PC-3 (cell line): ENCODE measurements around the gene C19orf12. TPM values are rescaled to one million over a fixed set of nuclear protein-coding genes. Genes with fewer than 3 reads are reported as not detected.

Source experiments
- ATAC-seq: fragments of 200-7000 bp; cut with Tn5 transposase; 2 replicates; pipeline ENCODE4 v1.9.1; 2020; ENCODE audit warnings: mild to moderate bottlenecking, moderate library complexity
- BruUV-seq: library from RNA; stranded (reverse); fragments of 400-500 nt; replicated peaks from 2 replicates; lab custom pipeline; 2021; lab: Mats Ljungman, UMichigan
- CTCF ChIA-PET: fragments of 300-600 bp; sonication (Branson Sonifier 250); formaldehyde crosslinking; loops from one replicate; lab custom pipeline; 2022; ENCODE audit warnings: antibody characterized with exemption; lab: Charles Lee
- POLR2A ChIA-PET: fragments of 300-600 bp; sonication (Branson Sonifier 250); formaldehyde crosslinking; loops from one replicate; lab custom pipeline; 2022; ENCODE audit warnings: antibody characterized with exemption; ENCODE audit not compliant: unreplicated experiment; lab: Charles Lee
- DNase-seq: peaks from one replicate; pipeline ENCODE4 v3.0.0-alpha.2; 2015
- H2AFZ ChIP-seq: fragments of 300-600 bp; sonication (generic); 2 replicates; pipeline ENCODE4 v1.6.0; 2016; ENCODE audit warnings: antibody characterized with exemption, low read length
- H3F3A ChIP-seq: fragments of 300-600 bp; sonication (generic); one replicate; pipeline ENCODE4 v1.6.0; 2017; ENCODE audit warnings: antibody characterized with exemption, low read length, control low read depth, mild to moderate bottlenecking; ENCODE audit not compliant: unreplicated experiment
- H3K27ac ChIP-seq: fragments of 300-600 bp; sonication (generic); 2 replicates; pipeline ENCODE4 v1.5.1; 2016; ENCODE audit warnings: mild to moderate bottlenecking, low read length
- H3K27me3 ChIP-seq: fragments of 300-600 bp; sonication (generic); 2 replicates; pipeline ENCODE4 v1.6.1; 2016; ENCODE audit warnings: low read length, mixed read lengths
- H3K36me3 ChIP-seq: fragments of 300-600 bp; sonication (generic); 2 replicates; pipeline ENCODE4 v1.6.1; 2016; ENCODE audit warnings: low read depth, mixed run types, low read length, mixed read lengths
- H3K4me1 ChIP-seq: fragments of 300-600 bp; sonication (generic); 2 replicates; pipeline ENCODE4 v1.5.1; 2016; ENCODE audit warnings: low read length; ENCODE audit not compliant: insufficient read depth
- H3K4me2 ChIP-seq: fragments of 300-600 bp; sonication (generic); 2 replicates; pipeline ENCODE4 v1.6.0; 2016; ENCODE audit warnings: low read length
- H3K4me3 ChIP-seq: fragments of 300-600 bp; sonication (generic); 2 replicates; pipeline ENCODE4 v1.5.1; 2016; ENCODE audit warnings: mild to moderate bottlenecking, low read length, mixed read lengths
- H3K79me2 ChIP-seq: fragments of 300-600 bp; sonication (generic); 2 replicates; pipeline ENCODE4 v1.6.1; 2017; ENCODE audit warnings: low read length, mixed read lengths
- H3K9ac ChIP-seq: fragments of 300-600 bp; sonication (generic); 2 replicates; pipeline ENCODE4 v1.6.0; 2016; ENCODE audit warnings: mild to moderate bottlenecking, low read length
- H3K9me2 ChIP-seq: fragments of 300-600 bp; sonication (generic); replicated peaks from 2 replicates; pipeline ENCODE4 v1.6.1; 2016; ENCODE audit warnings: mixed run types, low read length, mixed read lengths
- H3K9me3 ChIP-seq: fragments of 300-600 bp; sonication (generic); 2 replicates; pipeline ENCODE4 v1.6.1; 2016; ENCODE audit warnings: low read length, mixed read lengths
- H4K20me1 ChIP-seq: fragments of 300-600 bp; sonication (generic); 2 replicates; pipeline ENCODE4 v1.6.1; 2016; ENCODE audit warnings: low read length, mixed read lengths
- CTCF ChIP-seq: fragments of 300-600 bp; sonication (generic); conservative IDR thresholded peaks from 2 replicates; pipeline ENCODE4 v1.5.1; 2017; ENCODE audit warnings: antibody characterized with exemption, low read depth, mild to moderate bottlenecking, low read length
- EZH2 ChIP-seq: fragments of 300-600 bp; sonication (generic); IDR thresholded peaks from one replicate; pipeline ENCODE4 v1.6.1; 2017; ENCODE audit warnings: antibody characterized with exemption, mild to moderate bottlenecking, low read length; ENCODE audit not compliant: unreplicated experiment
- EZH2phosphoT487 ChIP-seq: fragments of 300-600 bp; sonication (generic); IDR thresholded peaks from 2 replicates; pipeline ENCODE4 v1.6.1; 2018; ENCODE audit warnings: mild to moderate bottlenecking, antibody characterized with exemption, low read length, borderline replicate concordance
- intact Hi-C: fragments of 100-400 bp; cut with micrococcal nuclease; formaldehyde crosslinking; loops from 2 replicates; pipeline ENCODE4 v1.9.0; 2023
- total RNA-seq: library from RNA; depleted of rRNA; stranded (reverse); fragments of >200 nt; gene quantifications from 2 replicates; pipeline ENCODE4 v1.2.3, GENCODE V29; 2014

Gene C19orf12
- total RNA-seq, 1 experiment from 2014 or later, result 11.8 TPM

- Histone ChIP-seq H3K79me2 (no peaks in the 10 kb centered on the region), H4K20me1 (no peaks in the 10 kb centered on the region), H2AFZ (no peak overlapping the region), H3K36me3 (no peaks in the 10 kb centered on the region), H3K27me3 (no peaks in the 10 kb centered on the region), H3K4me1 (no peaks in the 10 kb centered on the region), H3K27ac (no peak overlapping the region), H3K9me2 (no peaks in the 10 kb centered on the region), H3K4me3 (no peak overlapping the region), H3F3A (no peaks in the 10 kb centered on the region), H3K9ac (no peak overlapping the region), H3K9me3 (no peaks in the 10 kb centered on the region), H3K4me2 (no peak overlapping the region)
- intact Hi-C loops, result no loop called here
- ATAC-seq (no peak), DNase-seq (no peak)
- TF ChIP-seq EZH2 (no peak), EZH2phosphoT487 (no peak), CTCF (no peak)
- CTCF ChIA-PET, result interaction anchor here (0.6 kb wide), 1 partner anchor 95 kb away, joined by 5 read pairs; no protein-coding TSS in a partner anchor
- POLR2A ChIA-PET, result no interaction called here
- BruUV-seq, result no TSS peak
Measured at GRCh38 chr19:29702161-29702962, 12.7 kb downstream of the C19orf12 start.

- Histone ChIP-seq H3K4me2 (no peak overlapping the region), H3K9me2 (no peaks in the 10 kb centered on the region), H2AFZ (no peak overlapping the region), H3K79me2 (no peaks in the 10 kb centered on the region), H4K20me1 (no peaks in the 10 kb centered on the region), H3K27me3 (no peaks in the 10 kb centered on the region), H3F3A (no peaks in the 10 kb centered on the region), H3K36me3 (no peaks in the 10 kb centered on the region), H3K9me3 (no peaks in the 10 kb centered on the region), H3K27ac (no peak overlapping the region), H3K9ac (no peak overlapping the region), H3K4me3 (no peak overlapping the region), H3K4me1 (no peaks in the 10 kb centered on the region)
- no TSS peak for BruUV-seq
- DNase-seq (no peak), ATAC-seq (no peak)
- intact Hi-C loops, result no loop called here
- no peak for TF ChIP-seq CTCF
- POLR2A ChIA-PET, result no interaction called here
- CTCF ChIA-PET, result no interaction called here
Measured at GRCh38 chr19:29700498-29700897, 14.6 kb downstream of the C19orf12 start.

GRCh38 chr19:29699861-29700260, 15.2 kb downstream of the C19orf12 start:
- Histone ChIP-seq H2AFZ (no peak overlapping the region), H3K9me2 (no peaks in the 10 kb centered on the region), H3K27me3 (no peaks in the 10 kb centered on the region), H3F3A (no peaks in the 10 kb centered on the region), H3K27ac (no peak overlapping the region), H3K79me2 (no peaks in the 10 kb centered on the region), H4K20me1 (no peaks in the 10 kb centered on the region), H3K9ac (no peak overlapping the region), H3K4me1 (no peaks in the 10 kb centered on the region), H3K36me3 (no peaks in the 10 kb centered on the region), H3K4me2 (no peak overlapping the region), H3K9me3 (no peaks in the 10 kb centered on the region), H3K4me3 (no peak overlapping the region)
- BruUV-seq, result no TSS peak
- intact Hi-C loops, result loop anchor here (10.0 kb wide), 1 partner anchor 235 kb away; no protein-coding TSS in a partner anchor
- ChIA-PET POLR2A (no interaction called here), CTCF (no interaction called here)
- ATAC-seq (no peak), DNase-seq (no peak)
- no peak for TF ChIP-seq CTCF
- TF ChIP-seq EZH2, result no peak
- no peak for TF ChIP-seq EZH2phosphoT487
